HuH-7 (cell line): Measurements from ENCODE around the gene DCLK1.
"Not testable (repeated sequence)": the region's sequence is repeated elsewhere in the genome, so short reads cannot be mapped to it uniquely, and the experiment has no call there.

ENCODE experiments used
- DNase-seq: peaks from one replicate; pipeline ENCODE4 v3.0.0; 2011; ENCODE audit warnings: low spot score

Gene DCLK1

DNA sequence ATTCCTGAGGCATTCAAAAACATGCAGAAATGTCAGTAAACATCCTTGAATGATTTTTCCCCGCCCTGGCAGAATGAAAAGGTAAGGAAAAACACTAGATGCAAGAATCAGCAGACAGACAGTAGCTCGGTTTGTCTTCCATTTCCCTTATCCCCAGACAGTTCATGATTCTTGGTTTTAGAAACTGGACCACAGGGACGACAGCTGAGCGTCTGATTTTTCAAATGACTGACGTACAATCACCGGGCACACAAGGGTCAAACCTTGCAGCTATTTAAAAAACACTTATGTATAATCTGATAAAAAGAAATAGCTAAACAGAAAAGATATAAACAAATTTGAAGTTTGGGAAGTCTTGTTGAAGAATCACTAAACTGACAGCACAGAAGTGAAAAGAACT is 47.1 kb downstream of the DCLK1 start:
- DNase-seq = no peak

DNA sequence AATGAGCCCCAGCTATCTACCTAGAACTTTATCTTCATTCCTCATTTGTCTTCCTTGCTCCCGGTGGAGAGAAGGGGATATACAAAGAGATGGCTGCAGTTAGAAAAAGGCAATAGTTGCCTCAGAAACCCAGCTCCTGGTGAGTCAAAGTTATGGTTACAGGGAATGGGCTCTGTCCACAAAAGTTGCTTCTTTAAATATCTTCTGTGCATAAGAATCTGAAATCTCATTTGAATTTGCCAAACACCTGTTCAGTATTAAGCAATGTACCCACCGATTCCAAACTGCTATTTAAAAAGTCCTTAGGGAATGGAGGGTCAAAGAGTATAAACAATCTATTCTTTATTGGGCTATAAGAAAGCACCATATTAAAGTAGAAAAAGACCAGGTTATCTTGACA is 48.4 kb downstream of the DCLK1 start:
- no peak for DNase-seq

DNA sequence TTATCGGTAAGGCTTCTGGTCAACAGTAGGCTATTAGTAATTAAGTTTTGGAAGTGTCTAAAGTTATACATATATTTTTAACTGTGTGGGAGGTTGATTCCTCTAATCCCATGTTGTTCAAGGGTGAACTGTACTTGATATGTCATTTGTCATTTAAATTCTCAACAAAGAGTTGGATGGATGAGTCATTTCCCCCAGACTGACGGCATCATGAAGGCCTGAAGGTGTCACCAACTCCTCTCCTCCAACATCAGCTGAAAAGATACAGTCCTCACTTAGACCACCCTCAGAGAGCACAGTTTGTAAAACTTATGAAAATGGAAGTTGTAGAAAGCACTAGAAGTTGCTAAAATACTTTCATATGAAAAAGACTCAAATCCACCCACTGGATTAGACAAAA is 48.8 kb downstream of the DCLK1 start:
- no peak for DNase-seq

DNA sequence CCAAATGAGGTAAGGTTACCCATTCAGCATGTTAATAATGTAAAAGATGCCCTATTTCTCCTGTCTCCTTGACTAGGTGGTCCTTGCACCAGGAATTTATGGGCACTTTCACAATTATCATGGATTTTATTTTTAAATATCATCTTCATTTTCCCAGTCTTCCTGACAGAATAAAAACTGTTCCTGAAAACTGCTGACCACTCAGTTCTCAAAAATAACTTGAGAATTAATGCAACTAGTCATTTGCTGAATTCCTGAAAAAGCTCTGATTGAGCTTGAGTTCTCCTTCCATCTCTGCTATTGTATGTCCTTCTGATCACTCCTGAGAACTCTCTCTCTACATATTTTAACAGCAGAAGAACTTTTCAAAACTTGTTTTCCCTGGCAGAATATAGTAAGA is 55.0 kb downstream of the DCLK1 start:
- no peak for DNase-seq

DNA sequence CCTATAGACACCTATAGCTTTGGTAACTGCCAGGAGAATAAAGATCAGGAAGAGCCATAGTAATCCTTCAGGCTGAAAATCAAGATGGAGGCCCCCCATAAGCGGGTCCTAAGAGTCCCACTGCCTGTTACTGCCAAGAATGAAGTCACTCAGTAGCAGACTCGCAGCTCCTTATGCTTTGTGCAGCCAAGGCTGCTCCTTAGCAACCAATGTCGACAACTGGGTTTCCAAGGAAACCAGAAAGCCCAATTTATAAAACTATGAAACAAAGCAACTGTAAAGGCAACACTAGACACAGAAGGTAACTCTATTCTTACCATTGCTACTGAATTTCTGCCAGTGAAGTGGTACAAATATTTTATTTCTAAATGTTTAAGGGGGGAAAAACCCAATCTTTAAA is 56.5 kb downstream of the DCLK1 start:
- no peak for DNase-seq

DNA sequence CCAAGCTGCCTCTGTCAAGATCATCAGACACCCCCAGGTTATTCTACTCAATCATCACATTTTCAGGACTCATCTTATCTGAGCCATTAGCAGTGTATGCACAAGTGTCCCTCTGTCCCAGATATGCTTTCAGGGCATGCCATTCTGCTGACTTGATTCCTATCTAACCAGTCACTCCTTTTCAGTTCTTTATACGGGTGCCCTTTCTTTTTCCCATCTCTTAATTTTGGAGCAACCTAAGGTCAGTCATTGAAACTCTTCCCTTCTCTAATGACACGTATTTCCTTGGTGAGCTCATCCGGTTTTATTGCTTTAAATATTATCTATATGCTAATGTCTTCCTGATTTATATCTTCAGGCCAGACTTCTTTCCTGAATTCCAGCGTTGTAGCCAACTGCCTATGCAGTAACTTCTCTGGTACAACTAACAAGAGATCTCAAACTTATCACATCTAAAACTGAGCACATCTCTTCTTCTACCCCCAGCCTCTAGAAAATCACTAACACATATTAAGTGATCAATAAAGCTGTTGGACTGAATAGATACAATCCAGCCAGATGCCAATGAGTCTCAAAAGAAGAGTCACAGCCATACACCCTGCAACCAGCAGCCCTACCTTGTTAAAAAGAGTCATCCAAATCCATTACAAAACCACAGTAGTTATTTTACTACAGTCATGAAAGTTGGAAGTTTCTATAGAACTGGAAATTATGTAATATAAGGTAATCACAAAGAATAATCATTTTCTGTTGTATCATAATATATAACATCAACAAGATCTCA is 58.8 kb downstream of the DCLK1 start:
- DNase-seq = no peak

DNA sequence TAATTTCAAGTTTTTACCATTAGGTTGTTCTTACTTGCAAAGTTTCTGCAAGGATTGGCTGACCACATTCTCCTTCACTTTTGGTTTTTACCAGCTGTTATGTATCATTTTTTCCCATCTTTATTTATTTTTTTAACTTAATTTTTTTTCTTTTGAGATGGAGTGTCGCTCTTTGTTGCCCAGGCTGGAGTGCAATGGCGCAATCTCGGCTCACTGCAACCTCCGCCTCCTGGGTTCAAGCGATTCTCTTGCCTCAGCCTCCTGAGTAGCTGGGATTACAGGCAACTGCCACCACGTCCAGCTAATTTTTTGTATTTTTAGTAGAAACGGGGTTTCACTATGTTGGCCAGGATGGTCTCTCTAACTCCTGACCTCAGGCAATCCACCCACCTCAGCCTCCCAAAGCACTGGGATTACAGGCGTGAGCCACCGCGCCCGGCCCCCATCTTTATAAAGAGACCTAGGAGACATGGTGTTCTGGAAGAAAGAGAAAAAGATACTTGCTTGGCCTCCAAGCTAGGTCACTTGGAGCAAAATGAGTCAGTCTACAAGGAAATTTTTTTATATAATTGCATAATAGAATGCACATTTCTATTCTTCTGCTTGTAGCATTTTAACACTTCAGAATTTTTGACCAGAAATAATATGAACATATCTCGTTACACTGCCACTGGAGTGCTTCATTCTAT is 60.5 kb downstream of the DCLK1 start:
- DNase-seq = not testable (repeated sequence)

DNA sequence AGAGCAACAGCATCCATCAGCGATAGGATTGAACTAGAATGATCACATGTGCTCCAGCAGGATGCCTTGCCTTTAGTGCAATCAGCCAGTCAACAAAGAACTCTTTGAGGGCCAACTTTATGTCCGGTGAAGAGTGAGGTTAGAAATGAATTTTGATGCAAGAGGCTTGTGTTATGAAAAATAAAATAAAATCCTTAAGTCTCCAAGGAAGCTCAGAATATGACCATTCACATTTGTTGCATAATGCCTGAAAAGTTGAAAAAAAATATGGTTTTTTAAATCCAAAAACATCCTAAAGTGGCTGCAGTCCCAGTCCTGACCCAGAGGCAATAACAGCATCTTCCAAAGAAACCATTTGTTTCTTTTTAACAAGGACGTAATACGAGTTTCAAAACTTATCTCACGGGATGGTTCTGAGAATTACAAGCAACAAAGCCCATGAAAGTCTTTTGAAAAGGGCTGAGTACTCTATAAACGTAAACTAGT is 61.3 kb downstream of the DCLK1 start:
- DNase-seq = no peak

DNA sequence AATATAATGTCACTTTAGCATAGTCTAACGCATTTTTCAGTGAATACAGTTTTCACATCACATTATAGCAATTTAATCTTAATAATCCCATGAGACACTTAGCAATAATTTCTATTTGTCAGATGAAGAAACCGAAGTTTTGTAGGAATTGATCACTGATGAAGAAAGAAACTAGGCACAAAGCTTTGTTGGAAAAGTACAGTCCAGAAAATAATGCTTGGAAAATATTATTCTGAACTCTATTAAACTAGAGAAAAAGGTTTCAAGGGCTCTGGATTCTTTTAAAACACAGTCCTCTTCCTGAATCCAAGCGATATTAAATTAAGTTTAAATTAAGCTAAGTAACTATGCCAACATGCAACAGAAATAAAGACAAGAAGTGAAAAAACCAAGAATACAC is 62.2 kb downstream of the DCLK1 start:
- DNase-seq = no peak

DNA sequence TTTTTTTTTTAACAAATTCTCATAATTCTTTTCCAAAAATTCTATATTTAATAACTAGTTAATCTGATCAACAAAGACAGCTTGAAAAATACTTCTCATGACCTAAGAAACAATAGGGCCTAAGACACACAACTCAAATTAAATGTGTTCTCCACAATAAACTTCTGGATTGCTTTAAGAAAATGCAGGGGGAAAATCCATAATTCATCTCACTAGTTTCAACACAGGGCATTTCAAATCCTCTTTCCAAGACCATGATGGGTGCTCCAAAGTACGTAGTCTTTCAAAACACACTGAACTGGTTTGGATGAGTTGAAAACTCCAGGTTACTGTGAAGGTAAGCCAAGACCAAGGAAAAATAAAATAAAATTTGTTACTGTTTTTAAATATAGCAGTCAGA is 62.6 kb downstream of the DCLK1 start:
- DNase-seq = no peak

DNA sequence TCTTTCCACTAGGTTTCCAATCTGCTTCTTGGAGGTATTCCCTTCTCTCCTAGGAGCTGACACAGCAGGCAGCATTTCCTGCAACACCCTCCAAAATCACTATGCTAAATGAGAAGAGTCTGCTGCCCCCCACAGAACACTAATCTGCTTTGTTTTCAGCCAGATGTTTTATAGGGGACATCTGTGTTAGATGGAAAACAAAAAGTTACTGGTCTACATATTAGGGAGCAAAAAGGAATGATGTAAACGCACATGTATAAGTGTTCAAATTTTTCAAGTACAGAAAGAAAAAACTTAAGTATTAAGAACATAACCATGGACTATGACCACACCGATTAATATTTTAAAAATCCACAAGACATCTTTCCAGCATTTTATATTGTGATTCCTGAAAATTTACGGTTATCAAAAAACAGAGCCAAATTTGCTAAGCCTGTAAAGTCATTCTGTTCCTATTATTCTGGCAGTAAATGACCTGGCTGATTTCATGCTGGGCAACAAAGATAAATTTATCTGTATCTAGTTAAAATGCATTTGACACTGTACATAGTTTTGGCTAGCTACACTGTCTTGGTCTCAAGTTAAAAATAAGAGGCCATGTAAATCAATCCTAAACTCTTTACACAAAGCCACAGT is 63.3 kb downstream of the DCLK1 start:
- no peak for DNase-seq

DNA sequence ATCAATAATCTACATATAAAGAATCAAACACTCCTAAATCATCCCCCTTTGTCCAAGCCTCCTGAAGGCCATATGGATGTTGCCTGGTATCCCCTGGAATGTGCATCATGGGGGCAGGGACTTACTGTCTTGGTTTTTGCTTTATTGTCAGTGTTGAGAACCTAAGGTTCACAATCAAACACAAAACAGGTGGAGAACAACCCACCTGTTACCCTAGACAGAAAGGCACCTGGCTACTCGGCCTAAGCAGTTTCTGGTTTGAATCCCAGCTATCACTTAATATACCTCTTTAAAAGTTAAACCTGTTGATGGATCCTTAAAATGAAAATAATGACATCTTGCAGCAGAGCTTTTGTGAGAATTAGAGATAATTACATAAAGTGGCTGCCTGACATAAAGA is 68.9 kb downstream of the DCLK1 start:
- DNase-seq = no peak

DNA sequence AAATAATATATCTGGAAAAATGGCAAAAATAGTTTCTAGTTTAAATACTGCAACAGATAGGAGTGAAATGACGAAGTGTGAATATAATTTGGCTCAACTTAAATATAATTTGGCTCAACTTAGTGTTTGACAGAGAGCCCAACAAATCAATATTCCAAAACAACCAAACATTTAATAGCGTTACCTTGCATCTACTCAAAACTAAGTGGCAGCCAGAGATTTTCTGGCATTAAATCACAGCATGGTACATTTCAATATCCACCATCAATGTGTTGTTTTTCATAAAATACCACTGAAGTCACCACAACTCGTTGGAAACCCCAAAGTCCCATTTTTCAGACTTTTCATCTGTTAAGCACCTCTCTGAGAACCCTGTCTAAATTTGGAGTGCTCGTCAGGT is 69.6 kb downstream of the DCLK1 start:
- no peak for DNase-seq

DNA sequence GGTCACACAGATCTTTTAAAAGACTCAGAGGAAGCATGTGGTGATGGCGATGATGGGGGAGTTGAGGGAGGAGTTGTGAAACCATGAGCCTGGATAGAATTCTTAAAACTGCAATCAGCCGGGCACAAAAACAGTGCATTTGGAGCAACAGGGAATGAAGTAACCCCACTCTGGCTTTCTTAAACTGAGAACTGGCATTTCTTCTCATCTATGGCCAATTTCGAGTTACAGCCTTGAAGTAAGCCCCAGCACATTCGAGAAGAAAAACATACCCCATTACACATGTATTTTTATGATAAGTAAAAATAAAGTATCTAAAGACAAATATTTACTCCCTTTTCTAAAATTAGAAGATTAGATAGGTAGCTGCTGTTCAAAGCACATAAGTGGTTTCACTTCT is 70.1 kb downstream of the DCLK1 start:
- no peak for DNase-seq

DNA sequence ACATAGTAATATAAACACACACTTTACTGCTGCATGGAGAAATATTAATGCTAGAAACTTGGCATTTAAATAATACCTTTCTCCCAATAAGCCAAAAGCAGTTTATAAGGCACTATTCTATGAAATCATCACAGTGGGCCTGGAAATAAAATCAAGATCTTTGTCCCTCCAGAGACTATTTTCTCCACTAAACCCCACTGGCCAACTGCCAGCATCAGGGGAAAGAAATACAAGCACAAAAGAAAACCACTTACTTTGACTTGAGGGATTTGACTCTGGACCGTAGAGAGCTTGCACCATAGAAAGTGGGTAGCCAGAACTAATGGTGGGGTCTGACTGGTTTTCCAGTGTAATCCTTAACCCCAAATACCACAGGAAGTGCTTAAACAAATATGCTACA is 71.9 kb downstream of the DCLK1 start:
- no peak for DNase-seq

DNA sequence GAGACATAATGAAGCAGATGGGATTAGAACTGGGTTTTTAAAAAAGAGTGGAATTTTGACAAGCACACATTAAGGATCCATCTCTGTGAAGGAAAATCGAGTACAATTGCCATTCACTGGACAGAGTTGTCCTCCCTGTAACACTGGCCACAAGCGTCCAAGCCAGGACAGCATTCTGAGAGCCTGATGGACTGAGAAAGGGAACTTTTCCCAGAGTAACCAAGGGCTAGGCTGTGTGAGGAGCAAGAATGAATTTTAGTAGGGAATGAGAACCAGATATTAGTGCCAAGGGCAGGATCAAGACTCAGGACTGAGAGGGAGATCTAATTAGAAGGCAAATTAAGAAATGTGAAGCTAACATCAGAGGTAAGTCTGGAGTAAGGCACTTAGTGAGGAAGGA is 73.1 kb downstream of the DCLK1 start:
- no peak for DNase-seq

DNA sequence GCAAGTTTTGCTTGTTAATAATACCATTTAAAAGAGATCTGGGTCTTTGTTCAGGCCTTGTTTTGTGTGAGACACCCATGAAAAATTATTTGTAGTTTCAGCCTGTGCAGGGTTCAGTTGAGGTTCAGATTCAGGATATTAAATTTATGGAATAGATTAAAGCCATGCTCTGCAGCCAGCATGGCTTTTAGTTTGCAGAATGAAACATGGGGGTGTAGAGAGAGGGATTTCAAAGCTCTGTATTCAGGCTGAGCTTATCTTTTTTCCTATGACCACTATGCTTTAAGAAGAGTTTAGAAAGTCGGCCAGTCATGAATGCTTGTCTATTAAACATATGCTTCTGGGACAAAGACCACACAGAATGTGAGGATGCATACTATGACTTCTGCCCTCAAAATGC is 73.6 kb downstream of the DCLK1 start:
- no peak for DNase-seq

DNA sequence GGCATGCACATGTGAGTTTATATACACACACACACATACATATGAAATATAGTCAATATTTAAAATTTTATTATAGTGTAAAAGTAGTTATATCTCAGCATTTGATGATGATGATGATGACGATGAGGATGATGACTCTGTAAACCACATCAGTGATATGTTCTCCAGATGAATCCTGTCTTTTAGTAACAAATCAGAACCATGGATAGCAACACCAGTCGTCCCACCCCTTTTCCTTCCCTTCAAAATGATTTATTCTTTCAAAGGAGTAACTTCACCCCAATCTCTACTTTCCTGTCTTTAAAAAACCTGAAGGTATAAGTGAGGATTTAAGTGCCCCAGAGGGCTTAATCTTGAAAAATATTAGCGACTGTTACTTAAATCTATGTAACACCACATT is 74.1 kb downstream of the DCLK1 start:
- DNase-seq = no peak

DNA sequence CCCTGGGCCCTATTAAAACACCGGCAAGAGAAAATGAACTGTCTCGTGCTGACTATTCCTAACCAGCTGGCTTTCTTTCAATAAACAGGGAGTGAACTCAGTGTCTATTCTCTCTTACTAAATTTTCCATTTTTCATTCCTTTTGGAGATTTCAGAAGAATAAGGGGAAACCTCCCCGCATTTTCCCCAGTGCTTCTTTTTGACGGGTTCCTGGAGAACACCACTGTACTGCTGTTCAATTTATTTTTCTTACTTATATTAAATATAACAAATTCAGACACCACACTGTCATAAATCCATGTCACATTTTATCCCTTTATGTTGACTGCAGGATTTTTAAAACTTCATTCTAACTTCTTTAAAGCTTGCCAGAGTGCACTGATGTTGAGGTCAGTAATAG is 75.8 kb downstream of the DCLK1 start:
- DNase-seq = no peak

DNA sequence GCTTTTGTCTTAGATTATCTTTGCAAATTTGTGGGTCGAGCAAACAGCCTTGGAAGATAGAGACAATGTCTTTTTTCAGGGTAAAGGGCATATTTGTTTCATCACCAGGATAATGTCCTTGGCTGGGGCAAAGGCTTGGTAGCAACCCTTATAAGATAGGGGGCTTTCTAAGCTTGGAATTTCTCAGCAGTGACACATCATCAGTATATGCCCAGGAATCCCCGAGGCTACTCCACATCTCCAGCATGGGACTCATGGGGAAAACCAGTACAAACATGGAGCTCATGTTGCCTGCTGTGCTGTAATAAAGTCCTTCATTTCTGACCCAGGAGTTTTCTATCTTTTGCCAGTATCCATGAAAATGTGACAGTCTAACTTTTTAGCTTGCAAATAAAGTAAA is 77.1 kb downstream of the DCLK1 start:
- no peak for DNase-seq

DNA sequence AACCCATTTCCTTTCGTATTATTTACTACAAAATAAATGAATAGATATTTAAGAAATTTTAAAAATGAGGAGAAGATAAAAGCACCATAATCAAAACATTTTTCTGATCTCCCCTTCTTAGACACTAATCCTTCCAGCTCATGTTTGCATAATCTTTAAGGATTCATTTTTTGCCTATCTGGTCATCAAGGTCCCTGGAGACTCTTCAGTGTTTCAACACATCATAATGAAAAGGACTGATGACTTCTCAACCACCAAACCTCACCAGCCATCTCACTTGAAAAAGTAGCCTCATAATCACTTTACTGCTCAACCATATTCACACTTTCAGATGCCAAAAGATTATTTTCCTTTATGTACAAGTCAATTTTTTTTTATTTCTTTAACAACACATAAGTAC is 80.1 kb downstream of the DCLK1 start:
- no peak for DNase-seq

DNA sequence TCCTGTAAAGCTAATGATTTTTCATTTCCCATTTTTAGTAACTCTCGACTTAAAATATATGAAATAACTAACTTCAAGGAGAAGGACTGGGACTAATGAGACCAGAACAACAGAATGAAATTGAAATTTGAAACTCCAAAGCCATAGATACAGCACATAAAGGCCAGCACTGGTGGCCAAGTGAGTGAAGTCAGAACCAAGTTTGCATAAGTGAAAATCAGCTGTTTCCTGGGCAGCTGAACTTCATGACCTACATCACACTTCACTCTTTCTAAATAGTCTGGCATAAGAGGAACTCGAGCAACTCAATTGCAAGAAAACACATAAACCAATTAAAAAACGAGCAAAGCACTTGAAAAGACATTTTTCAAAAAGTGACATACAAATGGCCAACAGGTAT is 84.5 kb downstream of the DCLK1 start:
- DNase-seq = no peak

DNA sequence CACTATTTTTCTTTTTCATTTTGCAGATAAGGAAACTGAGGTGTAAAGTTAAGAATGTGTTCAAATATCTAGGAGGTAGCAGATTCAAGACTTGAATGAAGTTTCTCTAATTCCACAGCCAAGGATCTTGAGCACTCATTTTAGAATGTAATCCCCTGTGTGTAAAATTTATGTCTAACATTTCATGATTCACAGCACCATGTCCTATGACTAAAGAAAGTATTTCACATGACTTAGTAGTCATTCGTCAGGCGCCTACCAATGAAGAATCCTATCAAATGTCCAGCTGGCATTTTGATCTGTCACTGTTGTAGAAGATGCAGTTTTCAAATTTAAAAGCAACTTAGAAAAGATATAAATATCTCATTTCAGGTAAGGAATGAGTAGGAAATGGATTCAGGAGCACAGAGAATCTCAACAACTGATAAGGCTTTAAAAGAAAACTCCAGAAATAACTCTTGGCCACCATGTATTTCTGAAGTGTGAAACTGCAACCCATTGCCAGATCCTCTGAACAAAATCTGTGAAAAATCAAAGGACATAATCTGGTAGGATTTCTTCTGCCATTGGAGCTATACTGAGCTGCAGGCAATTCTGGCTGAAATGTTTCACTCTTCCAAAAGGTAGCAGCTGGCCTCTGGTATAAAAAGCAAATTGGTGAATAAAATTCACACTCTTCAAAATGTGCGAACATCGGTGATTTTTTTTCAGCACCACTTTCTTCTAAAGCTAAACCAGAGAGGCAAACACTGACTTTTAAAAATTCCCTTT is 92.2 kb downstream of the DCLK1 start:
- no peak for DNase-seq
